ENCODE measurements around the gene VSNL1. TPM values are rescaled to one million over a fixed set of nuclear protein-coding genes. Genes with fewer than 3 reads are reported as not detected.

VSNL1 gene
- total RNA-seq, 1 experiment from 2014 or later, result 9.9 TPM

DNA sequence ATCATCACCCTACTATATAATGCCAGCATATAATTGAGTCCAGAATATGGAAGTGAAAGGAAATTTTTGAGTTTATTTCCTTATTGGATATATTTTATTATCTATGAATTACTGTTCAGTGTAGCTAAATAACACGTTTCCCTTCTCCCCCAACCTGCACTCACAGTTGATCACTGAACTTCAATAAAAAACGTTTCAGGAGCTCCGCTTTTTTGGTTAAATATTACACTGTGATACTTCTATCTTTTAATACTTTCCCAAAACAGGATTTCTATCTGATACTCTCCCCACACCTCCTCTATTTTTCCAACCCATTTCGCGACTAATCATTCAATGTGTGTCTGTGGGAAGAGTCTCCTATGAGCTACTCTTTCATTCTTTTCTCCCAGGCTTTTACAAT lies 7.2 kb downstream of the VSNL1 start:
- H2BK5ac ChIP-seq (ENCODE audit: insufficient read length, low read length), result no peak overlapping the region
- no peaks in the 10 kb centered on the region for H3K27me3 ChIP-seq (ENCODE audit: insufficient read depth, low read length)
- H3K4me2 ChIP-seq (ENCODE audit: insufficient read depth, insufficient read length, low read length), result no peak overlapping the region
- H2BK15ac ChIP-seq (ENCODE audit: low read depth, low read length), result no peak overlapping the region
- H2AFZ ChIP-seq (ENCODE audit: low read length), result no peak overlapping the region
- WGBS (ENCODE audit: extremely low coverage, insufficient read length, low lambda C conversion rate), result 100% methylated on average over 2 of the region's 5 CpGs
- H2AK5ac ChIP-seq (ENCODE audit: insufficient read length, low read length), result no peak overlapping the region
- no peak for DNase-seq
- H3K4me1 ChIP-seq (ENCODE audit: insufficient read depth, low read length), result peaks cover 15% of the 10 kb centered on the region
- H4K5ac ChIP-seq (ENCODE audit: insufficient read length, low read depth, low read length), result no peak overlapping the region
- H3K4me1 Mint-ChIP-seq, result peaks cover 61 to 62% of the 10 kb centered on the region in 2 experiments
- no peak overlapping the region for H4K8ac ChIP-seq (replicated peaks; ENCODE audit: insufficient read length, low read depth, low read length)
- no peak overlapping the region for H3K56ac ChIP-seq (ENCODE audit: insufficient read length, low read depth, low read length)
- TF ChIP-seq, protein P1, sequence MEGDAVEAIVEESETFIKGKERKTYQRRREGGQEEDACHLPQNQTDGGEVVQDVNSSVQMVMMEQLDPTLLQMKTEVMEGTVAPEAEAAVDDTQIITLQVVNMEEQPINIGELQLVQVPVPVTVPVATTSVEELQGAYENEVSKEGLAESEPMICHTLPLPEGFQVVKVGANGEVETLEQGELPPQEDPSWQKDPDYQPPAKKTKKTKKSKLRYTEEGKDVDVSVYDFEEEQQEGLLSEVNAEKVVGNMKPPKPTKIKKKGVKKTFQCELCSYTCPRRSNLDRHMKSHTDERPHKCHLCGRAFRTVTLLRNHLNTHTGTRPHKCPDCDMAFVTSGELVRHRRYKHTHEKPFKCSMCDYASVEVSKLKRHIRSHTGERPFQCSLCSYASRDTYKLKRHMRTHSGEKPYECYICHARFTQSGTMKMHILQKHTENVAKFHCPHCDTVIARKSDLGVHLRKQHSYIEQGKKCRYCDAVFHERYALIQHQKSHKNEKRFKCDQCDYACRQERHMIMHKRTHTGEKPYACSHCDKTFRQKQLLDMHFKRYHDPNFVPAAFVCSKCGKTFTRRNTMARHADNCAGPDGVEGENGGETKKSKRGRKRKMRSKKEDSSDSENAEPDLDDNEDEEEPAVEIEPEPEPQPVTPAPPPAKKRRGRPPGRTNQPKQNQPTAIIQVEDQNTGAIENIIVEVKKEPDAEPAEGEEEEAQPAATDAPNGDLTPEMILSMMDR (conservative IDR thresholded peaks at IDR 0.05), result no peak
- H3K18ac ChIP-seq (ENCODE audit: insufficient read length, low read depth, low read length), result no peak overlapping the region
- no peak overlapping the region for H2BK20ac ChIP-seq (ENCODE audit: low read depth, low read length, poor library complexity, severe bottlenecking)
- no peak overlapping the region for H3K4ac ChIP-seq (ENCODE audit: low read depth, low read length)
- no peak overlapping the region for H3K23ac ChIP-seq (ENCODE audit: insufficient read length, low read depth, low read length)
- no peak overlapping the region for H3K27ac ChIP-seq (ENCODE audit: insufficient read length, low read depth, low read length)
- H3K27me3 Mint-ChIP-seq (ENCODE audit: low read depth), result peaks cover 4% of the 10 kb centered on the region; the same call in 1 of the 2 replicates
- H3K23me2 ChIP-seq (ENCODE audit: insufficient read length, low read depth, low read length, poor library complexity, severe bottlenecking), result peaks cover 8% of the 10 kb centered on the region
- no peaks in the 10 kb centered on the region for H3K9me3 ChIP-seq (ENCODE audit: control insufficient read depth, low read depth, low read length)
- H3K36me3 Mint-ChIP-seq (ENCODE audit: insufficient read depth in 1 of 3, low read depth in 3 of 3), result peaks cover 6 to 9% (median 7%) of the 10 kb centered on the region in 3 experiments
- H3K79me2 ChIP-seq (ENCODE audit: insufficient read depth, low read length), result peaks cover 36% of the 10 kb centered on the region; the same call in 1 of the 2 replicates
- H3K9ac ChIP-seq (ENCODE audit: extremely low read depth, insufficient read length, low read length), result no peak overlapping the region
- H2BK120ac ChIP-seq (ENCODE audit: low read depth, low read length, poor library complexity, severe bottlenecking), result no peak overlapping the region
- peaks cover 5% of the 10 kb centered on the region for H3K79me1 ChIP-seq (ENCODE audit: insufficient read depth, low read depth, low read length, poor library complexity, severe bottlenecking)
- no peak overlapping the region for H3K14ac ChIP-seq (ENCODE audit: insufficient read depth, low read length)
- H3K27ac Mint-ChIP-seq, result peak overlapping the region; percentile 44 to 78 (median 68); a peak in 5 of 7 replicates
- no peak overlapping the region for H2BK12ac ChIP-seq (ENCODE audit: insufficient read length, low read depth, low read length)
- H3K4me3 Mint-ChIP-seq, result peak overlapping the region in 1 of 2 experiments; percentile 47; a peak in 1 of 5 replicates
- H4K91ac ChIP-seq (ENCODE audit: insufficient read length, low read depth, low read length), result no peak overlapping the region
- H3K9me3 Mint-ChIP-seq, result peaks cover 0 to 3% of the 10 kb centered on the region in 2 experiments; a peak in 3 of 5 replicates
- H3T11ph ChIP-seq (ENCODE audit: low read length), result no peak overlapping the region
- no peaks in the 10 kb centered on the region for H4K20me1 ChIP-seq (ENCODE audit: control insufficient read depth, insufficient read depth, insufficient read length)
